ENCODE measurements around the gene GSC.

Gene GSC

GRCh38 chr14:94752591-94753436, 17.1 kb downstream of the GSC start:
- peaks cover 7% of the 10 kb centered on the region for H3K27me3 ChIP-seq (ENCODE audit: insufficient read depth, poor library complexity, severe bottlenecking)
- DNase-seq (ENCODE audit: low spot score) (no peak), ATAC-seq (ENCODE audit: low read depth) (no peak)
- no peak overlapping the region for H3K27ac ChIP-seq (ENCODE audit: poor library complexity, severe bottlenecking)
- H3K4me3 ChIP-seq (ENCODE audit: severe bottlenecking) = no peak overlapping the region
- no peaks in the 10 kb centered on the region for H3K9me3 ChIP-seq (ENCODE audit: severe bottlenecking)
- H3K4me1 ChIP-seq (ENCODE audit: insufficient read depth, poor library complexity, severe bottlenecking) = no peaks in the 10 kb centered on the region
- H3K36me3 ChIP-seq (ENCODE audit: low read depth) = no peaks in the 10 kb centered on the region
- no peak for TF ChIP-seq CTCF (IDR thresholded peaks at IDR 0.05; ENCODE audit: poor library complexity, severe bottlenecking)

- H3K4me1 ChIP-seq (ENCODE audit: insufficient read depth, poor library complexity, severe bottlenecking) = no peaks in the 10 kb centered on the region
- H3K4me3 ChIP-seq (ENCODE audit: severe bottlenecking) = no peak overlapping the region
- ATAC-seq (ENCODE audit: low read depth) (no peak), DNase-seq (ENCODE audit: low spot score) (no peak)
- H3K9me3 ChIP-seq (ENCODE audit: severe bottlenecking) = no peaks in the 10 kb centered on the region
- no peak overlapping the region for H3K27ac ChIP-seq (ENCODE audit: poor library complexity, severe bottlenecking)
- TF ChIP-seq CTCF (IDR thresholded peaks at IDR 0.05; ENCODE audit: poor library complexity, severe bottlenecking) = no peak
- H3K27me3 ChIP-seq (ENCODE audit: insufficient read depth, poor library complexity, severe bottlenecking) = peaks cover 7% of the 10 kb centered on the region
- no peaks in the 10 kb centered on the region for H3K36me3 ChIP-seq (ENCODE audit: low read depth)
These were observed 18.0 kb downstream of the GSC start for GRCh38 chr14:94751956-94752355.

- Histone ChIP-seq H3K36me3 (ENCODE audit: low read depth) (no peaks in the 10 kb centered on the region), H3K27ac (ENCODE audit: poor library complexity, severe bottlenecking) (no peak overlapping the region), H3K9me3 (ENCODE audit: severe bottlenecking) (no peaks in the 10 kb centered on the region), H3K4me3 (ENCODE audit: severe bottlenecking) (no peak overlapping the region), H3K4me1 (ENCODE audit: insufficient read depth, poor library complexity, severe bottlenecking) (no peaks in the 10 kb centered on the region), H3K27me3 (ENCODE audit: insufficient read depth, poor library complexity, severe bottlenecking) (peaks cover 7% of the 10 kb centered on the region)
- DNase-seq (ENCODE audit: low spot score) (no peak), ATAC-seq (ENCODE audit: low read depth) (no peak)
- TF ChIP-seq CTCF (IDR thresholded peaks at IDR 0.05; ENCODE audit: poor library complexity, severe bottlenecking) = no peak
These were observed 18.6 kb downstream of the GSC start for GRCh38 chr14:94751321-94751720.

GRCh38 chr14:94750371-94750770, 19.5 kb downstream of the GSC start:
- no peak for DNase-seq (ENCODE audit: low spot score)
- H3K4me1 ChIP-seq (ENCODE audit: insufficient read depth, poor library complexity, severe bottlenecking) = no peaks in the 10 kb centered on the region
- H3K27me3 ChIP-seq (ENCODE audit: insufficient read depth, poor library complexity, severe bottlenecking) = peaks cover 7% of the 10 kb centered on the region
- H3K4me3 ChIP-seq (ENCODE audit: severe bottlenecking) = no peak overlapping the region
- TF ChIP-seq CTCF (IDR thresholded peaks at IDR 0.05; ENCODE audit: poor library complexity, severe bottlenecking) = no peak
- no peak overlapping the region for H3K27ac ChIP-seq (ENCODE audit: poor library complexity, severe bottlenecking)
- no peaks in the 10 kb centered on the region for H3K9me3 ChIP-seq (ENCODE audit: severe bottlenecking)
- no peak for ATAC-seq (ENCODE audit: low read depth)
- no peaks in the 10 kb centered on the region for H3K36me3 ChIP-seq (ENCODE audit: low read depth)
